ENCODE data around the gene SH3PXD2B. TPM values are rescaled to one million over a fixed set of nuclear protein-coding genes. Genes with fewer than 3 reads are reported as not detected.

Gene SH3PXD2B
- total and polyA plus RNA-seq, 2 of the 13 experiments (the other 11 are each of a cell fraction or from before 2014, with no cell fraction given), result 3.4 to 4.6 TPM

- Histone ChIP-seq H3K36me3 (replicated peaks in 1 of 2; ENCODE audit: control insufficient read depth in 1 of 2, insufficient read depth in 2 of 2, low read length in 2 of 2) (no peaks in the 10 kb centered on the region), H2AFZ (ENCODE audit: low read length) (no peak overlapping the region), H3K4me2 (ENCODE audit: low read depth, low read length) (no peak overlapping the region), H3K4me1 (ENCODE audit: insufficient read depth, low read length) (peaks cover 16% of the 10 kb centered on the region), H3K27ac (ENCODE audit: extremely low read length, insufficient read depth, low read length) (no peak overlapping the region), H3K9ac (ENCODE audit: insufficient read depth, low read depth, low read length) (no peak overlapping the region), H3K79me2 (ENCODE audit: insufficient read depth, low read length) (no peaks in the 10 kb centered on the region), H4K20me1 (ENCODE audit: insufficient read depth, low read length) (0 out of 2 replicates have a peak, but pooled peaks cover 2% of the 10 kb centered on the region), H3K9me3 (ENCODE audit: low read length) (no peaks in the 10 kb centered on the region), H3K4me3 (replicated peaks in 1 of 3; ENCODE audit: insufficient read depth in 1 of 3, low read depth in 2 of 3, low read length in 3 of 3) (no peak overlapping the region), H3K27me3 (ENCODE audit: control insufficient read depth in 1 of 2, insufficient read depth in 2 of 2, low read length in 2 of 2) (no peaks in the 10 kb centered on the region)
- intact Hi-C loops (cut with micrococcal nuclease; ENCODE audit: unreplicated experiment), result no loop called here
- in situ Hi-C loops (cut with HindIII; ENCODE audit: extremely low pct_ligation_motif_present, low pct_unique_long_range_greater_than_20kb), result no loop called here
- no peak for FAIRE-seq
- CTCF ChIA-PET (ENCODE audit: low intra/inter-chr PET ratio, low total read pairs), result no interaction called here
- WGBS (ENCODE audit: low lambda C conversion rate), result 96% methylated on average over 4 of the region's 7 CpGs
- POLR2A ChIA-PET, result no interaction called here
- BruUV-seq (replicated peaks), result no TSS peak
- ATAC-seq, result no peak
- no peak for TF ChIP-seq ZNF674 (CRISPR knock-in tag; IDR thresholded peaks at IDR 0.05; ENCODE audit: low read depth)
- TF ChIP-seq CREB3 (CRISPR knock-in tag; IDR thresholded peaks at IDR 0.05), result no peak
- no peak for TF ChIP-seq ZMAT3 (CRISPR knock-in tag; conservative IDR thresholded peaks at IDR 0.05)
- TF ChIP-seq PITX1 (CRISPR knock-in tag; IDR thresholded peaks at IDR 0.05), result no peak
- no peak for DNase-seq (ENCODE audit: low spot score)
These were observed 13.8 kb downstream of the SH3PXD2B start for GRCh38 chr5:172440486-172440885.

- Histone ChIP-seq H3K4me2 (ENCODE audit: low read depth, low read length) (no peak overlapping the region), H3K9ac (ENCODE audit: insufficient read depth, low read depth, low read length) (no peak overlapping the region), H3K9me3 (ENCODE audit: low read length) (no peaks in the 10 kb centered on the region), H3K27me3 (ENCODE audit: control insufficient read depth in 1 of 2, insufficient read depth in 2 of 2, low read length in 2 of 2) (no peaks in the 10 kb centered on the region), H2AFZ (ENCODE audit: low read length) (no peak overlapping the region), H3K4me3 (replicated peaks in 1 of 3; ENCODE audit: insufficient read depth in 1 of 3, low read depth in 2 of 3, low read length in 3 of 3) (no peak overlapping the region), H3K27ac (ENCODE audit: extremely low read length, insufficient read depth, low read length) (no peak overlapping the region), H3K36me3 (replicated peaks in 1 of 2; ENCODE audit: control insufficient read depth in 1 of 2, insufficient read depth in 2 of 2, low read length in 2 of 2) (no peaks in the 10 kb centered on the region), H3K4me1 (ENCODE audit: insufficient read depth, low read length) (peaks cover 16% of the 10 kb centered on the region), H4K20me1 (ENCODE audit: insufficient read depth, low read length) (0 out of 2 replicates have a peak, but pooled peaks cover 2% of the 10 kb centered on the region), H3K79me2 (ENCODE audit: insufficient read depth, low read length) (no peaks in the 10 kb centered on the region)
- 84% methylated on average over 22 of the region's 22 CpGs for WGBS (ENCODE audit: low lambda C conversion rate)
- CTCF ChIA-PET (ENCODE audit: low intra/inter-chr PET ratio, low total read pairs), result no interaction called here
- intact Hi-C loops (cut with micrococcal nuclease; ENCODE audit: unreplicated experiment), result no loop called here
- ATAC-seq (no peak), DNase-seq (ENCODE audit: low spot score) (no peak), FAIRE-seq (no peak)
- in situ Hi-C loops (cut with HindIII; ENCODE audit: extremely low pct_ligation_motif_present, low pct_unique_long_range_greater_than_20kb), result no loop called here
- BruUV-seq (replicated peaks), result no TSS peak
- POLR2A ChIA-PET, result no interaction called here
- TF ChIP-seq MYPOP (CRISPR knock-in tag; IDR thresholded peaks at IDR 0.05) (no peak), ZKSCAN1 (IDR thresholded peaks at IDR 0.05; ENCODE audit: low read length) (peak; percentile 67)
These were observed 14.4 kb downstream of the SH3PXD2B start for GRCh38 chr5:172439785-172440477.
